Fibroblast of lung (primary cell): ENCODE measurements around the gene TLR10. TPM values are rescaled to one million over a fixed set of nuclear protein-coding genes. Genes with fewer than 3 reads are reported as not detected.
"Not testable (repeated sequence)": the region's sequence is repeated elsewhere in the genome, so short reads cannot be mapped to it uniquely, and the experiment has no call there.

Source experiments
- DNase-seq, 2 donors: peaks; one replicate each; pipeline versions ENCODE4 v3.0.0 to v3.0.0-alpha.2; 2010; ENCODE audit warnings: low read depth in 2 of 2
- H2AFZ ChIP-seq: 2 replicates; pipeline ENCODE4 v1.5.1; 2012; ENCODE audit warnings: low read length, control low read depth, inconsistent platforms
- H3K27ac ChIP-seq: 2 replicates; pipeline ENCODE4 v1.5.1; 2011; ENCODE audit warnings: low read length, control low read depth; ENCODE audit not compliant: insufficient read depth
- H3K27me3 ChIP-seq: 2 replicates; pipeline ENCODE4 v1.5.1; 2011; ENCODE audit warnings: mild to moderate bottlenecking, low read length; ENCODE audit not compliant: control insufficient read depth, insufficient read depth
- H3K36me3 ChIP-seq: 2 replicates; pipeline ENCODE4 v1.5.1; 2011; ENCODE audit warnings: low read length; ENCODE audit not compliant: control insufficient read depth, insufficient read depth
- H3K4me1 ChIP-seq: 2 replicates; pipeline ENCODE4 v1.5.1; 2011; ENCODE audit warnings: low read length; ENCODE audit not compliant: control insufficient read depth, insufficient read depth; ENCODE audit errors: extremely low read depth
- H3K4me2 ChIP-seq: 2 replicates; pipeline ENCODE4 v1.5.1; 2011; ENCODE audit warnings: low read length, control low read depth; ENCODE audit not compliant: insufficient read depth; ENCODE audit errors: extremely low read depth
- H3K4me3 ChIP-seq, 4 experiments: fragments of 200-600 bp in 1 of 4; sonication (generic) in 1 of 4; replicated peaks in 1 of 4; 2 replicates each; pipeline ENCODE4 v1.5.1; 2011 to 2016; ENCODE audit warnings: low read length in 4 of 4, low read depth in 3 of 4, mild to moderate bottlenecking in 3 of 4, control low read depth in 2 of 4, inconsistent platforms in 1 of 4, mixed read lengths in 1 of 4; ENCODE audit not compliant: insufficient read depth in 1 of 4; ENCODE audit errors: control extremely low read depth in 1 of 4
- H3K79me2 ChIP-seq: 2 replicates; pipeline ENCODE4 v1.5.1; 2012; ENCODE audit warnings: mild to moderate bottlenecking, low read length, inconsistent platforms; ENCODE audit not compliant: control insufficient read depth, insufficient read depth
- H3K9ac ChIP-seq: 2 replicates; pipeline ENCODE4 v1.5.1; 2011; ENCODE audit warnings: mild to moderate bottlenecking, low read length, control low read depth; ENCODE audit not compliant: insufficient read depth
- H3K9me3 ChIP-seq: 2 replicates; pipeline ENCODE4 v1.5.1; 2012; ENCODE audit warnings: low read depth, low read length; ENCODE audit not compliant: control insufficient read depth, insufficient read depth
- H4K20me1 ChIP-seq: 2 replicates; pipeline ENCODE4 v1.5.1; 2011; ENCODE audit warnings: low read length; ENCODE audit not compliant: control insufficient read depth, insufficient read depth; ENCODE audit errors: extremely low read depth
- CTCF ChIP-seq, 2 donors: IDR thresholded peaks in 1 of 2; conservative IDR thresholded peaks in 1 of 2; 1 replicate in 1 of 2; 2 replicates in 1 of 2; pipeline ENCODE4 v1.5.1; 2011 to 2012; ENCODE audit warnings: low read length in 2 of 2, control low read depth in 1 of 2, inconsistent platforms in 1 of 2, low read depth in 1 of 2, mild to moderate bottlenecking in 1 of 2
- EZH2 ChIP-seq: IDR thresholded peaks from 2 replicates; pipeline ENCODE4 v1.5.1; 2012; ENCODE audit warnings: low read length, control low read depth, mild to moderate bottlenecking; ENCODE audit errors: missing control alignments
- polyA plus RNA-seq, 2 donors: library from polyadenylated mRNA; depleted of rRNA in 1 of 2; stranded (reverse) in 1 of 2; unstranded in 1 of 2; fragments of >200 nt; gene quantifications; 2 replicates each; pipeline ENCODE4 v1.2.1, GENCODE V29; 2011 to 2012; ENCODE audit warnings: missing spikeins in 1 of 2
- total RNA-seq: library from RNA; depleted of rRNA; stranded (reverse); fragments of >200 nt; gene quantifications from 2 replicates; pipeline ENCODE4 v1.2.1, GENCODE V29; 2014

Gene TLR10
- total and polyA plus RNA-seq, 2 donors (not counting 1 experiment from before 2014, with no cell fraction given) = not detected

GRCh38 chr4:38769857-38770256, 12.9 kb downstream of the TLR10 start:
- H3K36me3 ChIP-seq = no peaks in the 10 kb centered on the region
- H3K4me1 ChIP-seq = no peaks in the 10 kb centered on the region
- H3K4me3 ChIP-seq = no peak overlapping the region
- DNase-seq = no peak
- H4K20me1 ChIP-seq = no peaks in the 10 kb centered on the region
- H3K27ac ChIP-seq = no peak overlapping the region
- H3K9me3 ChIP-seq = no peaks in the 10 kb centered on the region
- no peak overlapping the region for H2AFZ ChIP-seq
- no peak overlapping the region for H3K4me2 ChIP-seq
- TF ChIP-seq EZH2 (no peak), CTCF (conservative IDR thresholded peaks at IDR 0.05 in 1 of 2, IDR thresholded peaks at IDR 0.05 in 1 of 2; ENCODE audit: low read depth in 1 of 2, low read length in 2 of 2) (no peak)
- H3K27me3 ChIP-seq = peaks cover 4% of the 10 kb centered on the region
- H3K79me2 ChIP-seq = no peaks in the 10 kb centered on the region
- H3K9ac ChIP-seq = no peak overlapping the region

- Histone ChIP-seq H3K79me2 (no peaks in the 10 kb centered on the region), H3K9ac (no peak overlapping the region), H3K4me1 (no peaks in the 10 kb centered on the region), H4K20me1 (no peaks in the 10 kb centered on the region), H3K9me3 (no peaks in the 10 kb centered on the region), H3K4me3 (no peak overlapping the region), H3K4me2 (no peak overlapping the region), H2AFZ (no peak overlapping the region), H3K27ac (no peak overlapping the region), H3K27me3 (peaks cover under 1% of the 10 kb centered on the region), H3K36me3 (no peaks in the 10 kb centered on the region)
- no peak for TF ChIP-seq EZH2
- no peak for TF ChIP-seq CTCF (conservative IDR thresholded peaks at IDR 0.05 in 1 of 2, IDR thresholded peaks at IDR 0.05 in 1 of 2; ENCODE audit: low read depth in 1 of 2, low read length in 2 of 2)
- no peak for DNase-seq
Observed at GRCh38 chr4:38769441-38769840, 13.3 kb downstream of the TLR10 start.

- H3K9me3 ChIP-seq = no peaks in the 10 kb centered on the region
- H3K36me3 ChIP-seq = no peaks in the 10 kb centered on the region
- H3K4me3 ChIP-seq = no peak overlapping the region
- H3K79me2 ChIP-seq = no peaks in the 10 kb centered on the region
- H3K4me2 ChIP-seq = no peak overlapping the region
- DNase-seq = peak in 1 of 2 donors; percentile 33
- H3K27me3 ChIP-seq = no peaks in the 10 kb centered on the region
- no peak overlapping the region for H2AFZ ChIP-seq
- no peak for TF ChIP-seq EZH2
- no peak for TF ChIP-seq CTCF (conservative IDR thresholded peaks at IDR 0.05 in 1 of 2, IDR thresholded peaks at IDR 0.05 in 1 of 2; ENCODE audit: low read depth in 1 of 2, low read length in 2 of 2)
- no peaks in the 10 kb centered on the region for H4K20me1 ChIP-seq
- H3K27ac ChIP-seq = no peak overlapping the region
- H3K9ac ChIP-seq = no peak overlapping the region
- no peaks in the 10 kb centered on the region for H3K4me1 ChIP-seq
Observed at GRCh38 chr4:38768968-38769394, 13.8 kb downstream of the TLR10 start.

DNA sequence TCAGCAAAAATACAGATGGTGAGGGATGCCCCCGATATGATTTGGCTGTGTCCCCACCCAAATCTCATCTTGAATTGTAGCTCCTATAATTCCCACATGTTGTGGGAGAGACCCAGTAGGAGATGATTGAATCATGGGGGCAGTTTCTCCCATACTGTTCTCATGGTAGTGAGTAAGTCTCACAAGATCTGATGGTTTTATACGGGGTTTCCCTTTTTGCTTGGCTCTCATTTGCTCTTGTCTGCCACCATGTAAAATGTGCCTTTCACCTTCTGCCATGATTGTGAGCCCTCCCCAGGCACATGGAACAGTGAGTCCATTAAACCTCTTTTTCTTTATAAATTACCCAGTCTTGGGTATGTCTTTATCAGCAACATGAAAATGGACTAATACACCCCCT, 15.8 kb downstream of the TLR10 start:
- not testable (repeated sequence) for H2AFZ ChIP-seq, H3K4me1 ChIP-seq, DNase-seq, H3K27ac ChIP-seq, H3K79me2 ChIP-seq, H3K27me3 ChIP-seq, H3K9me3 ChIP-seq, H3K4me2 ChIP-seq, H3K9ac ChIP-seq, H4K20me1 ChIP-seq, H3K4me3 ChIP-seq, H3K36me3 ChIP-seq
